Daoy (cell line): ENCODE data around the gene GGA1. TPM values are rescaled to one million over a fixed set of nuclear protein-coding genes. Genes with fewer than 3 reads are reported as not detected.
"Not testable (repeated sequence)": the region's sequence is repeated elsewhere in the genome, so short reads cannot be mapped to it uniquely, and the experiment has no call there.

Experiments
- DNase-seq: peaks from one replicate; pipeline ENCODE4 v3.0.0-alpha.2; 2015; ENCODE audit warnings: low read depth
- total RNA-seq: library from RNA; depleted of rRNA; stranded (reverse); fragments of >200 nt; shearing (Covaris generic); gene quantifications from 2 replicates; pipeline ENCODE4 v1.2.3, GENCODE V29; 2014

Gene GGA1
- total RNA-seq, 1 experiment from 2014 or later: 34.7 TPM

DNA sequence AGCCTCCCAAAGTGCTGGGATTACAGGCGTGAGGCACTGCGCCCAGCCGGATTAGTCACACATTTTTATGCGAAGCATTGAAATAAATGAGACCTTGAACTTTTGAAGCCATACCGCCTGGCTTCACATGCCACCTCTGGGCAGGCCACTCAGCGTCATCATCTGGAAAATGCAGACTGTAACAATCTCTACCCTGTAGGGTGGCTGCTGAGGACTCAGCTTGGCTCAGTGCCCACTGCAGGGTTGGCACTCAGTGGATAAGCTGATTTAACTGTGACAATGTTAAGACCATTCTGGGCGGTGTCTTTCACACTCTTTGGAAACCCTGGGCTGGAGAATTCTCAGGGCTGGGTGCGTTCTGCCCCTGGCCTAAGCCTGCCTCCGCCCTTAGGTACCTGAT lies 39.3 kb downstream of the GGA1 start:
- peak; percentile 60 for DNase-seq

DNA sequence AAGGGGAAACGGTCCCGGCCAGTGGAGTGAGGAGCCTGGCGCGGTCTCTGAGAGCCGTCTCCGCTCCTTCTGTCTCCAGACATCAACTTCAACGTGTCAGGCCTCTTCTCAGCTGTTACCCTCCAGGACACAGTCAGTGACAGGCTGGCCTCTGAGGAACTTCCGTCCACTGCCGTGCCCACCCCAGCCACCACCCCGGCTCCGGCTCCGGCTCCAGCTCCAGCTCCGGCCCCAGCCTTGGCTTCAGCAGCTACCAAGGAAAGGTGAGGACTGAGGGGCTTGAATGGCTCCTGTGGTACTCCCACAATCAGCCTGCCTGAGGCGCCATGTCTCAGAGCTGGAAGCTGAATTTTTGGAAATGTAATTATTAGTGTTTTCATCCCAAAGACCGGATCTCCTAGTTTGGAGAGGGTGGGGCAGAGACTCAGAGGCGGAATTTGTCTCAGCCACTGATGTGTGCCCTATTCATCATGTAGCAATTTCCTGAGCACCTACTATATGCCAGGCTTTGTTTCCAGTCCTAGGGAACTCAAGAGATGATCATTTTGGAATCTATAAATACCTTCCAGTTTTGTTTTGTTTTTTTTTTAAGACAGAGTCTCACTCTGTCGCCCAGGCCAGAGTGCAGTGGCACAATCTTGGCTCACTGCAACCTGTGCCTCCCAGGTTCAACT lies 42.0 kb downstream of the GGA1 start:
- no peak for DNase-seq

DNA sequence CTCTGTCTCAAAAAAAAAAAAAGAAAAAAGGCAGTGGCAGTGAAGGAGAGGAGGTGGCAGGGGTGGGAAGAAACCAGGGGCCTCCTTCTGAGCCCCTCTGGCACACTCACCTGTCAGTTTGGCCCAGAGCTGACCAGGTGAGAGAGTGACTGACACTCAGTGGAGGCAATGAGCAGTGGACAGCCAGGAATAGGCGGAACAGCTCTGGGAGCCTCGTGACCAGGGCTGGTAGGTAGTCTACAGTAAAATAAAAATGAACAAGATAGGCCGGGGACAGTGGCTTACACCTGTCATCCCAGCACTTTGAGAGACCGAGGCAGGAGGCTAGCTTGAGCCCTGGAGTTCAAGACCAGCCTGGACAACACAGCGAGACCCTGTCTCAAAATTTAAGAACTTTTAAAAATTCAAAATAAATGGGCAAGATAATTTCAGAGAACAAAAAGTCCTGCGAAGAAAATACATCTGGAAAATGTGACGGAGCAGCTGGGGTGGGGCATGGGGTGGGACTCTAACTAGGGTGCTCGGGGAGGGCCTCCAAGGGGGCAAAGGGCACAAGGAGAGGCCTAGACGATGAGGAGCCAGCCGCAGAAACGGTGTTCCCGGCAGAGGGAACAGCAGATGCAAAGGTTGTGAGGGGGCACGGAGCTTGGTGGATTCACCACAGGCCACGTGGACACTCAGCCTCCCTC lies 46.1 kb downstream of the GGA1 start:
- DNase-seq: no peak

GRCh38 chr22:37655252-37655563 lies 46.6 kb downstream of the GGA1 start:
- no peak for DNase-seq

- DNase-seq: not testable (repeated sequence)
These were observed 47.9 kb downstream of the GGA1 start for GRCh38 chr22:37656583-37656982.

- no peak for DNase-seq
These were observed 49.0 kb downstream of the GGA1 start for GRCh38 chr22:37657590-37658132.

- peak; percentile 100 for DNase-seq
These were observed 49.8 kb downstream of the GGA1 start, which contains the start of gene PDXP for GRCh38 chr22:37658133-37659065. Gene PDXP, plus strand, starts transcription at chr22:37658723. Its CDS starts 60 bp downstream, at chr22:37658783.

DNA sequence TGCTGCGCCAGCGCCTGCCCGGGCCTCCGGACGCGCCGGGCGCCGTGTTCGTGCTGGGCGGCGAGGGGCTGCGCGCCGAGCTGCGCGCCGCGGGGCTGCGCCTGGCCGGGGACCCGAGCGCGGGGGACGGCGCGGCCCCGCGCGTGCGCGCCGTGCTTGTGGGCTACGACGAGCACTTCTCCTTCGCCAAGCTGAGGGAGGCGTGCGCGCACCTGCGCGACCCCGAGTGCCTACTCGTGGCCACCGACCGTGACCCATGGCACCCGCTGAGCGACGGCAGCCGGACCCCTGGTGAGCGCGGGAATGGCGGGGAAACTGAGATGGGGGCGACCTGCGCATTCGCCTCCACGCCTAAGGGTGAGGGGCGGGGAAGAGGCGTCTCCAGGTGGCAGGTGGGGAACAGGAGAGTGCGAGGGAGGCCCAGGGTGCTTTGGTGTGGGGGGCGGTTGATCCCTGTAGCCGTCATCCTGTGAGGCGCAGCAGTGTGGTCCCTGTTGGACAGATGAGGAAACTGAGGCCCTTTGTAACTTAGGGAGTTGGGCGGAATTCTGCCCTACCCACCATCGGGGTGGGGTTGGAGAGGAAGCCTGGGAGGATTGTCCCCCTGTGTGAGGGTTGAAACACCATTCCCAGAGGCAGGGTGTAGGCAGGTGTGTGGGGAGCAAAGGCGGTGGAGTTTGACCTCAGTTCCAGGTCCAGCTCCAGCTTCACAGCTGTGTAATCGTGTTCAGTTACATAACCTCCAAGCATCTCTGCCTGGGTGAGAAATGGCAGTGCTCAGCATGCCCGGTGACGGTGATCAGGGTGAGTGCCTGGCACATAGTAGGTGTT lies 50.6 kb downstream of the GGA1 start:
- DNase-seq: no peak

- no peak for DNase-seq
These were observed 51.5 kb downstream of the GGA1 start for GRCh38 chr22:37659897-37660708.

- DNase-seq: no peak
These were observed 52.0 kb downstream of the GGA1 start for GRCh38 chr22:37660709-37661045.

DNA sequence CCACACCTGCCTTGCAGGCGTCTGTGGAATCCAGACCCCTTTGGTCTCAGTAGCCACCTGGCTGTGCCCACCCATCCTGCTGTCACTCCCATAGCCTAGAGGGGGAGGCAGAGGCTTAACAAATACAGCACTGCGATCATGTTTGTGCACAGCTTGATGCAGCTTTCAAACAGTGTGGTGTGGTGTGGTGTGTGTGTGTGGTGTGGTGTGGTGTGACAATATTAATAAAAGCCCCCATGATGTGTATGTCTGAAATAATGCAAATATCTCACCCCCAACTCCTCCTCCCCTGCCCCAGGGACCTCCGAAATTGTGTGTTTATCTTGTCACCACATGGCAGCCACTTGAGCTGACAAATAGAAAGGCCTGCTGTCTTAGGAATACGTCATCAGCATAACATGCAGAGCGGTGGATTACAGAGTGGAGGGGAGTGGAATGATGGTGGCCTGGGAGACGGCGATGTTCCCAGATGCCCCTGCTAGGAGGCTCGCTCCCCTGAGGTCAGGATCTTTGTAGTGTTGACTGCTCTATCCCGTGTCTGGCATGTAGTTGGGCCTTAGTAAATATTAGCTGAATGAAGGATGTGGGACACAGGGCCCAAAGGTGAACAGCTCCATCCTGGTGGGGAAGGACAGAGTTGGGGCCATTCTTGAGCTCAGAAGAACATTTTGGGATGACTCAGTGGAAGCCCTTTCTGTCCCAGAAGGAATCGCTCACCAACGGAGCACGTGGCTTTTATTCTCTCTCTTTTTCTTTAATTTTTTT lies 52.7 kb downstream of the GGA1 start:
- peak; percentile 49 for DNase-seq

- DNase-seq: no peak
These were observed 53.4 kb downstream of the GGA1 start for GRCh38 chr22:37662039-37662438.

GRCh38 chr22:37663521-37664140 lies 55.0 kb downstream of the GGA1 start:
- no peak for DNase-seq

DNA sequence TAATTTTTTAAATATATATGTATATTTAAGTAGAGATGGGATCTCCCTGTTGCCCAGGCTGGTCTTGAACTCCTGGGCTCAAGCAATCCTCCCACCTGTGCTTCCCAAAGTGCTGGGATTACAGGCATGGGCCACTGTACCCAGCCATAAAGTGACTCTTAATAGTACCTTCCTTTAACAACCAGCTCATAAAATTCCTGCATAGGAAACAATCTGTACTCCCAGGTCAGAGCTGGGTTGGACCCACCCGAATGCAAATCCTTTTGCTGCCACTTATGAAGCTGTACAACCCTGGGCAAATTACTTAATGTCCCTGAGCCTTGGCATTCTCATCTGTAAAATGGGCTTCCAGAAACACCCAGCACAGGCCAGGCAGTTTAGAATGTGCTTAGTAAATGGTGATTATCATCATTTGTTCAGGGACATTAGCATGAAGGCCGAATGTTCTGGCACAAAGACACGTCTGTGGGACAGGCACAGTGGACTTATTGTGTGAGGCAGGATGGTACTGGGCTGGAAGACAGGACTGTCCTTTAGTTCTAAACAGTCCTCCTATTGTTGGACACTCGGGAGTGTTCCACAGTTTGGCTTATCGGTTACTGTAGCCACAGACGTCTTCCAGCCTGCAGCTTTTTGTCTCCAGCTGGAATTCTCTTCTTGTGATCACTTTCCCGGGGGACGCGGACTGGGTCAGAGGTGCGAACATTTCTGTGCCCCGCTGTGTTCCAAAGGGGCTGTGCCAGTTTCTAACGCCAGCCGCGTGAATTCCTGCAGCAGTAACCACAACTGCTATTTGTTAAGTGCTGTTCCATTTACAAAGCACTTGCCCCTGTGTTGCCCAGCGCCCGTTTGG lies 55.8 kb downstream of the GGA1 start:
- no peak for DNase-seq

DNA sequence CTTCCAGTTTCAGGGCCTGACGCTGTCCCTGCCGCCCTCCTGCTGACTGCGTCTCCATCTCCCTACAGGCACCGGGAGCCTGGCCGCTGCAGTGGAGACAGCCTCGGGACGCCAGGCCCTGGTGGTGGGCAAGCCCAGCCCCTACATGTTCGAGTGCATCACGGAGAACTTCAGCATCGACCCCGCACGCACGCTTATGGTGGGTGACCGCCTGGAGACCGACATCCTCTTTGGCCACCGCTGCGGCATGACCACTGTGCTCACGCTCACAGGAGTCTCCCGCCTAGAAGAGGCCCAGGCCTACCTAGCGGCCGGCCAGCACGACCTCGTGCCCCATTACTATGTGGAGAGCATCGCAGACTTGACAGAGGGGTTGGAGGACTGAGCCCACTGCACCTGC lies 56.9 kb downstream of the GGA1 start:
- DNase-seq: no peak

DNA sequence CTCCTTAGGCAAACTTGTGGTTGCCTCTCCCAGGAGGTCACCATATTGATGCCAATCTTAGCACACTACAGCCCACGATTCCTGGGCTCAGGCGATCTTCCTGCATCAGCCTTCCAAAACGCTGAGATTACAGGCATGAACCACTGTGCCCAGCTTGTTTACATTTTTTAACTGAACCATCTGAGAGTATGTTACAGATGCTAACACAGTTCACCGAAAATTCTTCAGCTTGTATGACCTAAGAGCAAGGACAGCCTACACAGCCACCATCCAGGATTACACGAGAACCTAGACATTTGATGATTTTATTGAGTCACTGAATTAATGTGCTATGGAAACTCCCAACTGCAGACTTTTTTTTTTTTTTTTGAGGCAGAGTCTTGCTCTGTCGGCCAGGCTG lies 61.0 kb downstream of the GGA1 start:
- peak; percentile 29 for DNase-seq

DNA sequence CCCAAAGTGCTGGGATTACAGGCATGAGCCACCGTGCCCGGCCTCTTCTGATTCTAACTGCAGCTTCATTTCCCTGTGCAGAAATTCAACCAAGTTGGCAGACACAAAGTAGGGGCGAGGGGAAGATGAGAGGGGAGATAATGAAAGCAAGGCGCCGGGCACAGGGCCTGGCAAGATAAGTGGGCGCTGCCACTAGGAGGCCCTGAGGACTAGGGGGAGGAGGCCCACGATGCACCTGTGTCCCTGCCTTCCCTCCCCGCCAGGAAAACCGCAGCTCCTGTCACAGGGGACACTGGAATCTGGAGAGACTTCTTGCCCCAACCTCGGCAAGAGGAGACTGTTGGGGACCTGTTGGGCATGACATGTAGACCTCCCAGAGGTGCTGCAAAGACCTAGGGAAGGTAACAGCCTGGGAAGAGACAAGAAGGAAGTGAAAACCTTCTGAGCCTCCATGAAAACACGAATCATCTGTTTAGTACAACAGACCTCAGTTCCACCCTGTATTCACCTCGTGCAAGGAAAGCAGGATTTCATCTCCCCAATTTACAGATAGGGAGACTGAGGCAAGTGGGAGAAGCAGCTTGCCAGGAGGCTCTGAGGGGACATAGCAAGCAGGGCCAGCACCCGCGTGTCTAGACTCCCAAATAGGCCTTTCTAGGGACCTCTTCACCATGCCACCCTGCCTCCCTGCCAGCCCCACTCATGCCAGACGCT lies 63.7 kb downstream of the GGA1 start:
- no peak for DNase-seq
